Upper lobe of right lung (tissue), 1 donor: Measurements from ENCODE around the gene CDAN1. TPM values are rescaled to one million over a fixed set of nuclear protein-coding genes. Genes with fewer than 3 reads are reported as not detected.

Source experiments
- ATAC-seq: fragments of 200-7000 bp; cut with Tn5 transposase; one replicate; pipeline ENCODE4 v1.9.1; 2020; ENCODE audit warnings: mild to moderate bottlenecking, moderate library complexity
- DNase-seq: peaks from one replicate; pipeline ENCODE4 v3.0.0-alpha.2; 2020
- H3K27ac ChIP-seq: fragments of 200-600 bp; one replicate; pipeline ENCODE4 v1.8.0; 2022
- H3K27me3 ChIP-seq: fragments of 200-600 bp; one replicate; pipeline ENCODE4 v1.8.0; 2022; ENCODE audit warnings: mild to moderate bottlenecking
- H3K36me3 ChIP-seq: fragments of 200-600 bp; one replicate; pipeline ENCODE4 v1.8.0; 2022
- H3K4me1 ChIP-seq: fragments of 200-600 bp; one replicate; pipeline ENCODE4 v1.8.0; 2022
- H3K4me3 ChIP-seq: fragments of 200-600 bp; one replicate; pipeline ENCODE4 v1.8.0; 2022; ENCODE audit warnings: mild to moderate bottlenecking
- H3K9me3 ChIP-seq: fragments of 200-600 bp; one replicate; pipeline ENCODE4 v1.8.0; 2022
- CTCF ChIP-seq: fragments of 200-600 bp; IDR thresholded peaks from one replicate; pipeline ENCODE4 v1.8.0; 2022; ENCODE audit warnings: antibody characterized with exemption
- intact Hi-C: fragments of 100-400 bp; cut with DNase I; formaldehyde crosslinking; loops from one replicate; pipeline ENCODE4 v1.11.0; 2022
- total RNA-seq: library from RNA; stranded (reverse); fragmentation: NEBNext Ultra II Directional; extraction: Animal tissue kit (Norgen Biotek cat#: 25700); gene quantifications from one replicate; pipeline ENCODE4 v1.2.1, GENCODE V29; 2021
- donor health status: DM: no; HTN: yes; CAD: no; lungs with severe emphysema.

Gene CDAN1
- total RNA-seq, 1 donor from 2014 or later = 13.5 TPM

- no peaks in the 10 kb centered on the region for H3K27me3 ChIP-seq
- H3K9me3 ChIP-seq = no peaks in the 10 kb centered on the region
- intact Hi-C loops = no loop called here
- DNase-seq (peak; percentile 21), ATAC-seq (no peak)
- no peak for TF ChIP-seq CTCF
- no peaks in the 10 kb centered on the region for H3K4me1 ChIP-seq
- no peak overlapping the region for H3K4me3 ChIP-seq
- peaks cover 37% of the 10 kb centered on the region for H3K36me3 ChIP-seq
- H3K27ac ChIP-seq = no peak overlapping the region
Observed at GRCh38 chr15:42693496-42693895, 43.4 kb downstream of the CDAN1 start.

GRCh38 chr15:42692997-42693396, 43.9 kb downstream of the CDAN1 start:
- intact Hi-C loops = no loop called here
- Histone ChIP-seq H3K4me3 (no peak overlapping the region), H3K27ac (no peak overlapping the region), H3K4me1 (no peaks in the 10 kb centered on the region), H3K9me3 (no peaks in the 10 kb centered on the region), H3K36me3 (peaks cover 37% of the 10 kb centered on the region), H3K27me3 (no peaks in the 10 kb centered on the region)
- DNase-seq = peak; percentile 32
- no peak for ATAC-seq
- TF ChIP-seq CTCF = no peak

GRCh38 chr15:42692536-42692935, 44.4 kb downstream of the CDAN1 start:
- Histone ChIP-seq H3K4me3 (no peak overlapping the region), H3K9me3 (no peaks in the 10 kb centered on the region), H3K4me1 (no peaks in the 10 kb centered on the region), H3K36me3 (peaks cover 42% of the 10 kb centered on the region), H3K27me3 (no peaks in the 10 kb centered on the region), H3K27ac (no peak overlapping the region)
- intact Hi-C loops = no loop called here
- no peak for ATAC-seq
- TF ChIP-seq CTCF = no peak
- DNase-seq = no peak

- intact Hi-C loops = no loop called here
- H3K36me3 ChIP-seq = peaks cover 46% of the 10 kb centered on the region
- no peak for ATAC-seq
Observed at GRCh38 chr15:42691770-42692169, 45.2 kb downstream of the CDAN1 start.

GRCh38 chr15:42691308-42691707, 45.6 kb downstream of the CDAN1 start:
- Histone ChIP-seq H3K9me3 (no peaks in the 10 kb centered on the region), H3K36me3 (peaks cover 46% of the 10 kb centered on the region), H3K27me3 (no peaks in the 10 kb centered on the region), H3K27ac (no peak overlapping the region), H3K4me1 (no peaks in the 10 kb centered on the region), H3K4me3 (no peak overlapping the region)
- no peak for TF ChIP-seq CTCF
- no peak for DNase-seq
- no peak for ATAC-seq
- intact Hi-C loops = no loop called here

More at GRCh38 chr15:42691770-42692169, 45.2 kb downstream of the CDAN1 start:
- Histone ChIP-seq H3K4me1 (no peaks in the 10 kb centered on the region), H3K27ac (no peak overlapping the region), H3K4me3 (no peak overlapping the region), H3K9me3 (no peaks in the 10 kb centered on the region), H3K27me3 (no peaks in the 10 kb centered on the region)
- DNase-seq = peak; percentile 35
- TF ChIP-seq CTCF = no peak

GRCh38 chr15:42688301-42688700, 48.6 kb downstream of the CDAN1 start:
- no peak overlapping the region for H3K4me3 ChIP-seq
- H3K4me1 ChIP-seq = no peaks in the 10 kb centered on the region
- no peaks in the 10 kb centered on the region for H3K27me3 ChIP-seq
- no peak for ATAC-seq
- H3K36me3 ChIP-seq = peaks cover 66% of the 10 kb centered on the region
- DNase-seq = no peak
- H3K27ac ChIP-seq = no peak overlapping the region
- H3K9me3 ChIP-seq = no peaks in the 10 kb centered on the region
- intact Hi-C loops = no loop called here
- TF ChIP-seq CTCF = no peak
